K562 (cell line): ENCODE data around the gene CARD14. TPM values are rescaled to one million over a fixed set of nuclear protein-coding genes. Genes with fewer than 3 reads are reported as not detected.

Experiments
- CCNT2 ChIP-seq: IDR thresholded peaks from 2 replicates; pipeline ENCODE4 v1.6.1; 2011; ENCODE audit warnings: borderline replicate concordance, low read depth, mild to moderate bottlenecking, moderate library complexity, mixed read lengths, low read length; ENCODE audit not compliant: insufficient read length; ENCODE audit errors: extremely low read depth
- CEBPG ChIP-seq, 3 experiments: fragments of 200-800 bp in 1 of 3; sonication (Bioruptor generic) in 1 of 3; sonication (generic) in 1 of 3; formaldehyde crosslinking in 1 of 3; IDR thresholded peaks in 2 of 3; conservative IDR thresholded peaks in 1 of 3; 2 replicates each; pipeline versions ENCODE4 v1.6.1 to v1.8.0; 2016 to 2022; ENCODE audit warnings: missing compliant biosample characterization in 2 of 3, missing genetic modification characterization in 2 of 3, mild to moderate bottlenecking in 1 of 3, missing genetic modification reagents in 1 of 3
- ESRRA ChIP-seq: fragments of 450-650 bp; IDR thresholded peaks from 2 replicates; pipeline ENCODE4 v1.6.1; 2014; ENCODE audit warnings: low read depth, mild to moderate bottlenecking, moderate library complexity, borderline replicate concordance
- FOXA3 ChIP-seq, 2 experiments: fragments of 450-650 bp in 1 of 2; sonication (generic) in 1 of 2; formaldehyde crosslinking; IDR thresholded peaks in 1 of 2; conservative IDR thresholded peaks in 1 of 2; 2 replicates each; pipeline versions ENCODE4 v1.4.0 to v1.8.0; 2020 to 2022; ENCODE audit warnings: mild to moderate bottlenecking in 2 of 2, missing genetic modification reagents in 1 of 2
- GATAD2A ChIP-seq: fragments of 450-650 bp; IDR thresholded peaks from 2 replicates; pipeline ENCODE4 v1.6.1; 2017
- GTF2F1 ChIP-seq: IDR thresholded peaks from 2 replicates; pipeline ENCODE4 v1.6.1; 2011; ENCODE audit warnings: low read depth, low read length, improper control_type of control experiment
- HEY1 ChIP-seq: fragments of 250-450 bp; sonication (Bioruptor Pico); IDR thresholded peaks from 2 replicates; pipeline ENCODE4 v1.5.0; 2020; ENCODE audit warnings: mild to moderate bottlenecking, moderate library complexity, borderline replicate concordance
- KAT2B ChIP-seq: IDR thresholded peaks from one replicate; pipeline ENCODE4 v1.6.1; 2012; ENCODE audit warnings: low read depth, mild to moderate bottlenecking, control low read depth, inconsistent platforms, low read length, moderate library complexity
- NKRF ChIP-seq: fragments of 450-650 bp; IDR thresholded peaks from 2 replicates; pipeline ENCODE4 v1.6.1; 2016; ENCODE audit warnings: borderline replicate concordance
- NR2F6 ChIP-seq: fragments of 450-650 bp; formaldehyde crosslinking; IDR thresholded peaks from 2 replicates; pipeline ENCODE4 v1.4.0; 2020; ENCODE audit warnings: mild to moderate bottlenecking
- RAD21 ChIP-seq, 2 experiments: fragments of 250-450 bp in 1 of 2; fragments of 450-650 bp in 1 of 2; sonication (Bioruptor Pico) in 1 of 2; formaldehyde crosslinking in 1 of 2; IDR thresholded peaks in 1 of 2; conservative IDR thresholded peaks in 1 of 2; 2 replicates each; pipeline versions ENCODE4 v1.4.0 to v1.8.0; 2020 to 2022; ENCODE audit warnings: mild to moderate bottlenecking in 2 of 2, moderate library complexity in 1 of 2
- RFX1 ChIP-seq: fragments of 450-650 bp; IDR thresholded peaks from 2 replicates; pipeline ENCODE4 v1.6.1; 2016; ENCODE audit warnings: mild to moderate bottlenecking, moderate library complexity
- TEAD1 ChIP-seq, 2 experiments: fragments of 450-650 bp in 1 of 2; sonication (generic) in 1 of 2; formaldehyde crosslinking; IDR thresholded peaks; 2 replicates each; pipeline versions ENCODE4 v1.4.0 to v1.8.0; 2020 to 2022; ENCODE audit warnings: mild to moderate bottlenecking in 2 of 2, missing genetic modification reagents in 1 of 2
- TFE3 ChIP-seq: fragments of 450-650 bp; formaldehyde crosslinking; IDR thresholded peaks from 2 replicates; pipeline ENCODE4 v1.4.0; 2020; ENCODE audit warnings: mild to moderate bottlenecking, mixed read lengths
- TGIF2 ChIP-seq: sonication (generic); formaldehyde crosslinking; IDR thresholded peaks from 2 replicates; pipeline ENCODE4 v1.8.1; 2022; ENCODE audit warnings: mild to moderate bottlenecking, missing genetic modification reagents, moderate library complexity
- YY1 ChIP-seq, 3 experiments: IDR thresholded peaks; 2 replicates each; pipeline ENCODE4 v1.6.1; 2011; ENCODE audit warnings: low read length in 2 of 3, mild to moderate bottlenecking in 2 of 3, moderate library complexity in 2 of 3, borderline replicate concordance in 1 of 3, control low read depth in 1 of 3, low read depth in 1 of 3; ENCODE audit not compliant: insufficient read depth in 3 of 3, insufficient replicate concordance in 2 of 3, control insufficient read depth in 1 of 3, insufficient read length in 1 of 3; ENCODE audit errors: extremely low read depth in 1 of 3
- ZFP91 ChIP-seq: sonication (generic); formaldehyde crosslinking; IDR thresholded peaks from 2 replicates; pipeline ENCODE4 v1.8.0; 2022; ENCODE audit warnings: mild to moderate bottlenecking, missing genetic modification reagents
- ZNF263 ChIP-seq: sonication (generic); formaldehyde crosslinking; IDR thresholded peaks from 2 replicates; pipeline ENCODE4 v1.8.0; 2022; ENCODE audit warnings: mild to moderate bottlenecking, missing genetic modification reagents, borderline replicate concordance
- ZNF324 ChIP-seq: fragments of 250-450 bp; sonication (Bioruptor Pico); IDR thresholded peaks from 2 replicates; pipeline ENCODE4 v1.4.0; 2020; ENCODE audit warnings: mild to moderate bottlenecking
- polyA plus RNA-seq, 8 experiments: library from polyadenylated mRNA; depleted of rRNA in 4 of 8; stranded (reverse) in 5 of 8; unstranded in 3 of 8; fragments of >200 nt; fragmentation: Nextera tagmentation in 2 of 8; fragmentation: Illumina TruSeq in 1 of 8; extraction: Ambion mirVana in 2 of 8; extraction: Trizol in 1 of 8; gene quantifications; 2 replicates each; pipeline versions ENCODE4 v1.2.1 to v1.2.3, GENCODE V29; 2011 to 2014; ENCODE audit warnings: inconsistent platforms in 1 of 8, missing spikeins in 1 of 8
- total RNA-seq, 7 experiments: library from RNA; depleted of rRNA in 6 of 7; stranded (reverse); fragments of >200 nt in 6 of 7; fragmentation: Illumina TruSeq in 2 of 7; extraction: Trizol in 2 of 7; gene quantifications; 2 replicates each; pipeline versions ENCODE4 v1.2.1 to v1.2.3, GENCODE V29; 2011 to 2021; ENCODE audit warnings: low replicate concordance in 1 of 7

The CARD14 gene
- total and polyA plus RNA-seq, 9 of the 15 experiments (the other 6 are each of a cell fraction or from before 2014, with no cell fraction given) = not detected

GRCh38 chr17:80146121-80147034 lies 23.5 kb upstream of the CARD14 start (continued):
- TF ChIP-seq NKRF = peak; percentile 64
- TF ChIP-seq CEBPG (CRISPR knock-in tag; IDR thresholded peaks at IDR 0.05) = 0 out of 2 replicates have a peak, but pooled peaks have one; percentile 22
- TF ChIP-seq CEBPG (tag; conservative IDR thresholded peaks at IDR 0.05 in 1 of 2, IDR thresholded peaks at IDR 0.05 in 1 of 2) = no peak
- TF ChIP-seq YY1 (IDR thresholded peaks at IDR 0.05; ENCODE audit: borderline replicate concordance in 1 of 3, control insufficient read depth in 1 of 3, extremely low read depth in 1 of 3, insufficient read depth in 3 of 3, insufficient read length in 1 of 3, insufficient replicate concordance in 2 of 3, low read depth in 1 of 3, low read length in 2 of 3) = peak; percentile 32 to 84 (median 64)
- TF ChIP-seq GTF2F1 = peak; percentile 20; the same call in 1 of the 2 replicates
- TF ChIP-seq GATAD2A = no peak
- no peak for TF ChIP-seq HEY1 (CRISPR knock-in tag)
- no peak for TF ChIP-seq NR2F6
- TF ChIP-seq TEAD1 (CRISPR knock-in tag; IDR thresholded peaks at IDR 0.05) = no peak; a peak in 1 of 4 replicates
- TF ChIP-seq ZFP91 (CRISPR knock-in tag) = 0 out of 2 replicates have a peak, but pooled peaks have one; percentile 15
- 0 out of 4 replicates have a peak, but pooled peaks of 1 of the 2 experiments have one; percentile 71 for TF ChIP-seq FOXA3 (CRISPR knock-in tag; conservative IDR thresholded peaks at IDR 0.05 in 1 of 2, IDR thresholded peaks at IDR 0.05 in 1 of 2)
- TF ChIP-seq RFX1 = peak; percentile 83
- TF ChIP-seq RAD21 (CRISPR knock-in tag; conservative IDR thresholded peaks at IDR 0.05 in 1 of 2, IDR thresholded peaks at IDR 0.05 in 1 of 2) = no peak
- peak; percentile 16 for TF ChIP-seq CCNT2
- 0 out of 2 replicates have a peak, but pooled peaks have one; percentile 30 for TF ChIP-seq ZNF263 (CRISPR knock-in tag)
- TF ChIP-seq KAT2B = no peak
- no peak for TF ChIP-seq ESRRA
- no peak for TF ChIP-seq TFE3 (CRISPR knock-in tag)
- 0 out of 2 replicates have a peak, but pooled peaks have one; percentile 43 for TF ChIP-seq TGIF2 (CRISPR knock-in tag)
- TF ChIP-seq ZNF324 = no peak
